Endodermal cell (in vitro differentiated cells): ENCODE results near the gene PPP2R5E. TPM values are rescaled to one million over a fixed set of nuclear protein-coding genes. Genes with fewer than 3 reads are reported as not detected.

Source experiments
- DNase-seq: peaks from one replicate; pipeline ENCODE4 v3.0.0-alpha.2; 2017
- H3K27ac ChIP-seq: 2 replicates; pipeline ENCODE4 v1.5.1; 2013; ENCODE audit warnings: mild to moderate bottlenecking, low read depth, low read length, moderate library complexity
- H3K27me3 ChIP-seq: 2 replicates; pipeline ENCODE4 v1.6.1; 2013; ENCODE audit warnings: mild to moderate bottlenecking, low read length, moderate library complexity; ENCODE audit not compliant: insufficient read depth, control insufficient read depth, poor library complexity, severe bottlenecking
- H3K36me3 ChIP-seq: 2 replicates; pipeline ENCODE4 v1.7.0; 2013; ENCODE audit warnings: mild to moderate bottlenecking, low read length, moderate library complexity; ENCODE audit not compliant: control insufficient read depth, insufficient read depth
- H3K4me1 ChIP-seq: one replicate; pipeline ENCODE4 v1.7.0; 2013; ENCODE audit warnings: low read length; ENCODE audit not compliant: control insufficient read depth, insufficient read depth
- H3K4me3 ChIP-seq: 2 replicates; pipeline ENCODE4 v1.5.1; 2013; ENCODE audit warnings: mild to moderate bottlenecking, low read length, moderate library complexity
- H3K9ac ChIP-seq: 2 replicates; pipeline ENCODE4 v1.6.1; 2013; ENCODE audit warnings: mild to moderate bottlenecking, low read length, moderate library complexity; ENCODE audit not compliant: poor library complexity, severe bottlenecking; ENCODE audit errors: extremely low read depth
- H3K9me3 ChIP-seq: 2 replicates; pipeline ENCODE4 v1.6.1; 2013; ENCODE audit warnings: mild to moderate bottlenecking, low read length, moderate library complexity; ENCODE audit not compliant: control insufficient read depth
- H3K27ac Mint-ChIP-seq: 2 replicates; pipeline ENCODE4 v1.8.0; 2020; ENCODE audit warnings: mixed read lengths
- H3K27me3 Mint-ChIP-seq: 2 replicates; pipeline ENCODE4 v1.8.0; 2021; ENCODE audit warnings: mild to moderate bottlenecking, mixed read lengths; ENCODE audit not compliant: insufficient read depth
- H3K36me3 Mint-ChIP-seq: 2 replicates; pipeline ENCODE4 v1.8.0; 2020; ENCODE audit warnings: low read depth, mixed read lengths
- H3K4me1 Mint-ChIP-seq: 2 replicates; pipeline ENCODE4 v1.8.0; 2020; ENCODE audit warnings: mixed read lengths
- H3K4me3 Mint-ChIP-seq: 2 replicates; pipeline ENCODE4 v1.8.0; 2020; ENCODE audit warnings: mild to moderate bottlenecking, moderate library complexity, mixed read lengths
- H3K9me3 Mint-ChIP-seq: 2 replicates; pipeline ENCODE4 v1.8.0; 2020; ENCODE audit warnings: mild to moderate bottlenecking, mixed read lengths
- CTCF ChIP-seq: fragments of 200-600 bp; sonication (generic); conservative IDR thresholded peaks from 2 replicates; pipeline ENCODE4 v1.5.0; 2021; ENCODE audit warnings: antibody characterized with exemption, mild to moderate bottlenecking
- WGBS, 2 experiments: methylation state at CpG; one replicate each; pipeline versions ENCODE4 v1.1.5 to v1.1.7; 2013; ENCODE audit warnings: missing lambda C conversion rate in 2 of 2, mixed read lengths in 1 of 2; ENCODE audit not compliant: insufficient coverage in 1 of 2, insufficient read length in 1 of 2; 5-methylcytosine and 5-hydroxymethylcytosine counted together
- total RNA-seq, 2 donors: library from RNA; stranded (reverse); fragmentation: NEBNext Ultra II Directional in 1 of 2; extraction: Animal tissue kit (Norgen Biotek cat#: 25700) in 1 of 2; gene quantifications; 2 replicates in 1 of 2; 3 replicates in 1 of 2; pipeline ENCODE4 v1.2.1, GENCODE V29; 2021

PPP2R5E gene
- total RNA-seq, 2 donors from 2014 or later = 61.1 to 63.8 TPM

DNA sequence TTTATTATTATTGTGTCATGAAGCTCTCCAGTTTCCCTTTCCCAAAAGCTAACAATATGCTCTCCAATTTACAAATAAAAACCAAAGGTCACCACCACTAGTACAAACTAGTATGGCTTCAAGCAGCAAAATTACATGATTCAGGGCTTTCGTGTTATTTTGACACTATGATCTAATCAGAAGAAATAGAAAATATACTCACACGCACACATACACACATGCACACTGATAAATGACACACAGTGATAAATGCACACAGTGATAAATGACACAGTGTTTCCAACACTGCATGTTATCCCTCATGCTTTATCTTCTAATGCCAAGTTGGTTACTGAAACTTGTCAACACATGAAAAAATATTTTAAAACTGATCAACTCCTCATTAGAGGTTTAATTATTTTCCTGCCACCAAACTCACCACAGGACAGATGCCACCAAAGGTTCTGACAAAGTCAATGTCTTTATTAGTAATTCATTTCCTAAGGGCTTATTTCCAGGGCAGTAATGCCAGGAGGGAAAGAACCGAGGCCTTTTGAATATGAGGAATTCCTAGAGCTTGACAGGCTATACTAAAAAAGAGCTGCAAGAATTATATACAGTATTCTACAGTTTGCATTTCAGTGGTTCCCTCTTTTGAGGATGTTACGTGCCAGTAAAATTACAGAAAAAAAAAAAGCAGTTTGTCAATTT is 82.4 kb downstream of the PPP2R5E start:
- WGBS, 2 experiments = 50 to 67% methylated on average over 3 to 4 of the region's 4 CpGs
- no peak overlapping the region for H3K9ac ChIP-seq
- H3K27ac Mint-ChIP-seq = no peak overlapping the region

GRCh38 chr14:63459738-63460137 is 83.4 kb downstream of the PPP2R5E start:
- Histone ChIP-seq H3K27ac (no peak overlapping the region), H3K9ac (no peak overlapping the region), H3K9me3 (no peaks in the 10 kb centered on the region), H3K36me3 (peaks cover 8% of the 10 kb centered on the region), H3K4me1 (no peaks in the 10 kb centered on the region), H3K27me3 (no peaks in the 10 kb centered on the region), H3K4me3 (no peak overlapping the region)
- WGBS, 2 experiments = 88 to 89% methylated on average over 4 to 5 of the region's 6 CpGs
- peaks cover 11% of the 10 kb centered on the region for H3K4me1 Mint-ChIP-seq
- H3K27ac Mint-ChIP-seq = no peak overlapping the region
- peaks cover 10% of the 10 kb centered on the region for H3K36me3 Mint-ChIP-seq
- H3K27me3 Mint-ChIP-seq = no peaks in the 10 kb centered on the region
- TF ChIP-seq CTCF = no peak
- no peak for DNase-seq
- H3K9me3 Mint-ChIP-seq = no peaks in the 10 kb centered on the region
- no peak overlapping the region for H3K4me3 Mint-ChIP-seq

More for the DNA sequence above, 82.4 kb downstream of the PPP2R5E start:
- no peak for DNase-seq
- Histone ChIP-seq H3K4me1 (no peaks in the 10 kb centered on the region), H3K9me3 (no peaks in the 10 kb centered on the region), H3K27me3 (no peaks in the 10 kb centered on the region), H3K36me3 (peaks cover 8% of the 10 kb centered on the region), H3K4me3 (no peak overlapping the region), H3K27ac (no peak overlapping the region)
- Mint-ChIP-seq H3K27me3 (no peaks in the 10 kb centered on the region), H3K9me3 (no peaks in the 10 kb centered on the region), H3K4me3 (no peak overlapping the region), H3K36me3 (peaks cover 10% of the 10 kb centered on the region), H3K4me1 (peaks cover 7% of the 10 kb centered on the region)
- TF ChIP-seq CTCF = no peak

- no peak for TF ChIP-seq CTCF
- no peak overlapping the region for H3K27ac Mint-ChIP-seq
- H3K4me1 ChIP-seq = no peaks in the 10 kb centered on the region
- H3K9me3 Mint-ChIP-seq = no peaks in the 10 kb centered on the region
- no peaks in the 10 kb centered on the region for H3K9me3 ChIP-seq
- no peak for DNase-seq
- no peak overlapping the region for H3K4me3 ChIP-seq
- peaks cover 16% of the 10 kb centered on the region for H3K36me3 ChIP-seq
- H3K4me3 Mint-ChIP-seq = no peak overlapping the region
- H3K27ac ChIP-seq = no peak overlapping the region
- H3K9ac ChIP-seq = no peak overlapping the region
- WGBS, 2 experiments = 89 to 94% methylated on average over 4 of the region's 4 CpGs
- peaks cover 11% of the 10 kb centered on the region for H3K4me1 Mint-ChIP-seq
- H3K27me3 Mint-ChIP-seq = no peaks in the 10 kb centered on the region
- H3K36me3 Mint-ChIP-seq = peaks cover 11% of the 10 kb centered on the region
- H3K27me3 ChIP-seq = no peaks in the 10 kb centered on the region
These were observed 85.7 kb downstream of the PPP2R5E start for GRCh38 chr14:63457498-63457897.
